Endothelial cell (in vitro differentiated cells): ENCODE data around the gene WDR82. TPM values are rescaled to one million over a fixed set of nuclear protein-coding genes. Genes with fewer than 3 reads are reported as not detected.

Experiments used
- DNase-seq: peaks from one replicate; pipeline ENCODE4 v3.0.0; 2021; ENCODE audit warnings: low spot score
- H3K27ac Mint-ChIP-seq: one replicate; pipeline ENCODE4 v1.8.0; 2021; ENCODE audit warnings: mixed read lengths, inconsistent platforms; ENCODE audit not compliant: unreplicated experiment
- H3K27me3 Mint-ChIP-seq: one replicate; pipeline ENCODE4 v1.8.0; 2021; ENCODE audit warnings: mild to moderate bottlenecking, moderate library complexity, mixed read lengths, inconsistent platforms; ENCODE audit not compliant: unreplicated experiment
- H3K36me3 Mint-ChIP-seq: one replicate; pipeline ENCODE4 v1.8.0; 2021; ENCODE audit warnings: mild to moderate bottlenecking, low read depth, mixed read lengths, inconsistent platforms; ENCODE audit not compliant: unreplicated experiment
- H3K4me1 Mint-ChIP-seq: one replicate; pipeline ENCODE4 v1.8.0; 2021; ENCODE audit warnings: mild to moderate bottlenecking, mixed read lengths, inconsistent platforms; ENCODE audit not compliant: unreplicated experiment
- H3K4me3 Mint-ChIP-seq: one replicate; pipeline ENCODE4 v1.8.0; 2021; ENCODE audit warnings: mild to moderate bottlenecking, mixed read lengths, inconsistent platforms; ENCODE audit not compliant: unreplicated experiment
- H3K9me3 Mint-ChIP-seq: one replicate; pipeline ENCODE4 v1.8.0; 2021; ENCODE audit warnings: mixed read lengths, inconsistent platforms; ENCODE audit not compliant: unreplicated experiment
- total RNA-seq: library from RNA; stranded (reverse); fragmentation: NEBNext Ultra II Directional; extraction: Animal tissue kit (Norgen Biotek cat#: 25700); gene quantifications from one replicate; pipeline ENCODE4 v1.2.1, GENCODE V29; 2021; ENCODE audit not compliant: unreplicated experiment
- TF ChIP-seq, protein P1 (sequence below): fragments of 200-600 bp; sonication (generic); IDR thresholded peaks from one replicate; pipeline ENCODE4 v1.5.0; 2021; ENCODE audit warnings: antibody characterized with exemption; ENCODE audit not compliant: unreplicated experiment

Gene WDR82
- total RNA-seq, 1 donor from 2014 or later, result 72.3 TPM

DNA sequence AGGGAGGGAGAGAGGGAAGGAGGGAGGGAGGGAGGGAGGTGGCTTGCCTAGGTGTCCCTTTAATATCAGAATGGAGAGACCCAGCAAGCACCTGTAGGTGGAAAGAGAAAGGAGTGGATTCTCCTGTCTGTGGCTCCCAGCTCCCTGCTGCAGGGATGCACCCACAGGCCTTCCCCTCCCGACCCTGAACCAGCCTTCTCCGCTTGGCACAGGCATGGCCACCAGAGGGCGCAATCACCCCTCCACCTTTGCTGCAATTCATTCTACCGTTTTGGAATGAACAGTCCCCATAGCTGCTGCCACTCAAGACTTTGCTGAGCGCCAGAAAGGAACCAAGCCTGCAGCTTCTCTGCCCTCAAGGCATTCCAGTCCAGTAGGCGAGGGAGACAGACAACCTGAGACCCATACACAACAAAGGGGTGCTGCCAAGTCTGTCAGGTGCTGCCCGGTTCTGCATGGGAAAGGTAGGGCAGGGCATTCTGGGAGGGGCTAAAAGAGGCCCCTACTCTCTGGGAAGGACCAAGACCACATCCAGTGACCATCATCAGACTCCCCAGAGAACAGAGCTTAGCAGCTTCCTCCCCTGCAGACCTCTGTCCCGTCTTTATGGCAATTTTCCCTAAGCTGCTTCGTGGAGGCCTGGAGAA, 57.9 kb downstream of the WDR82 start:
- Mint-ChIP-seq H3K36me3 (peaks cover 10% of the 10 kb centered on the region), H3K4me1 (peaks cover 27% of the 10 kb centered on the region), H3K4me3 (no peak overlapping the region), H3K9me3 (no peaks in the 10 kb centered on the region), H3K27me3 (peaks cover 21% of the 10 kb centered on the region), H3K27ac (no peak overlapping the region)
- peak; percentile 92 for DNase-seq
- TF ChIP-seq, protein P1, sequence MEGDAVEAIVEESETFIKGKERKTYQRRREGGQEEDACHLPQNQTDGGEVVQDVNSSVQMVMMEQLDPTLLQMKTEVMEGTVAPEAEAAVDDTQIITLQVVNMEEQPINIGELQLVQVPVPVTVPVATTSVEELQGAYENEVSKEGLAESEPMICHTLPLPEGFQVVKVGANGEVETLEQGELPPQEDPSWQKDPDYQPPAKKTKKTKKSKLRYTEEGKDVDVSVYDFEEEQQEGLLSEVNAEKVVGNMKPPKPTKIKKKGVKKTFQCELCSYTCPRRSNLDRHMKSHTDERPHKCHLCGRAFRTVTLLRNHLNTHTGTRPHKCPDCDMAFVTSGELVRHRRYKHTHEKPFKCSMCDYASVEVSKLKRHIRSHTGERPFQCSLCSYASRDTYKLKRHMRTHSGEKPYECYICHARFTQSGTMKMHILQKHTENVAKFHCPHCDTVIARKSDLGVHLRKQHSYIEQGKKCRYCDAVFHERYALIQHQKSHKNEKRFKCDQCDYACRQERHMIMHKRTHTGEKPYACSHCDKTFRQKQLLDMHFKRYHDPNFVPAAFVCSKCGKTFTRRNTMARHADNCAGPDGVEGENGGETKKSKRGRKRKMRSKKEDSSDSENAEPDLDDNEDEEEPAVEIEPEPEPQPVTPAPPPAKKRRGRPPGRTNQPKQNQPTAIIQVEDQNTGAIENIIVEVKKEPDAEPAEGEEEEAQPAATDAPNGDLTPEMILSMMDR, result peak; percentile 74

DNA sequence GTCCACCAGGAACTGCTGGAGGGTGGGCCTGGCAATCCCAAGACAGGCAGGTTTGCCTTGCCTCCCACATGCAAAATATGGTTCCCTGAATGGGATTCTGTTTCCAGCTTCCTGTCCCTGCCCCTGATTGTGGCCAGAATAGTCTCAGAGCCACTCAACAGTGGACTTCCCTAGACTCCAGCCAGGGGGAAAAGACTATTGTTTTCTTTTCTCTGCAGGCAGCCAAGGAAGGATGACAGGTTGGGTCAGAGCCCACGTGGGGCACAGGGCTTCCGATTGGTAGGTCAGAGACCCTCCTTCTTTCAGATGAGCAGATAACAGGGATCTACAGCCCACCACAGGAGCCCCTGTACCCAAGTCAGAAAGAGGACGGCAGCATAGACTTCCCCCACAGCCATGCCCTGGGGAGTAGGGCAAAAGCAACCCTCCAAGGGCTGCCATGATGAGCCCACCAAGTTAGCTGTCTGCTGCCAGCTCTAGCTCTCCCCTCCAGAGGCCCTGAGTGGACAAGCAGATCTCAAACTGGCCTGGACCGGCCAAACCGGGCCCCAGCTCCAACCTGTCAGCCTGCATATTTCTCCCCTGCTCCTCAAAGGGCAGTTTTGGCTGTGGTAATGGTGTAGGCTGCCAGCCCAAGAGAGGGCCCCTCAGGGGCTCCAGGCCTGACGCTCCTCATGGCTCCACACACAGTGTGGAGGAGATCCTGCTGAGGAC, 59.4 kb downstream of the WDR82 start:
- Mint-ChIP-seq H3K27ac (peak overlapping the region; percentile 78), H3K4me3 (no peak overlapping the region), H3K27me3 (peaks cover 17% of the 10 kb centered on the region), H3K36me3 (peaks cover 20% of the 10 kb centered on the region), H3K4me1 (peaks cover 27% of the 10 kb centered on the region), H3K9me3 (no peaks in the 10 kb centered on the region)
- TF ChIP-seq, protein P1, result no peak
- no peak for DNase-seq

DNA sequence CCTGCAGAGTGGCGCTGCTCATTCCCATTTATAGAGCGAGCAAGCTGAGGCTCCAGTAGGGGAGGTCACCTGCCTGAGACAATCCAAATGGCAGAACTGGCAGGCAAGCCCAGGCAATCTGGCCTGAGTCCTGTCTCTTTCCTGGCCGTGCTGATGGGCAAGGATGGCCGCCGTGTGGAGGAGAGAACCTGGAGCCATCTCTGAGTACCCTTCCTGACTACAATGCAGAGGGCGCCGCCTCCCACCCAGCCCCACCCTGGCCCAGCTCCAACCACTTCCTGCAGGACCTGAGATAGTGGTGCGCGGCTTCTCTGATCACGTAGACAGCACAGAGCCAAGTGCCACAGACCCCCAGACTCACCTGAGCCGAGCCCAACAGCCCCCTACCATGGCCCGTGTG, 60.0 kb downstream of the WDR82 start:
- Mint-ChIP-seq H3K9me3 (no peaks in the 10 kb centered on the region), H3K27ac (peak overlapping the region; percentile 78), H3K4me3 (no peak overlapping the region), H3K27me3 (peaks cover 10% of the 10 kb centered on the region), H3K4me1 (peaks cover 27% of the 10 kb centered on the region), H3K36me3 (peaks cover 19% of the 10 kb centered on the region)
- no peak for DNase-seq
- TF ChIP-seq, protein P1, result no peak

DNA sequence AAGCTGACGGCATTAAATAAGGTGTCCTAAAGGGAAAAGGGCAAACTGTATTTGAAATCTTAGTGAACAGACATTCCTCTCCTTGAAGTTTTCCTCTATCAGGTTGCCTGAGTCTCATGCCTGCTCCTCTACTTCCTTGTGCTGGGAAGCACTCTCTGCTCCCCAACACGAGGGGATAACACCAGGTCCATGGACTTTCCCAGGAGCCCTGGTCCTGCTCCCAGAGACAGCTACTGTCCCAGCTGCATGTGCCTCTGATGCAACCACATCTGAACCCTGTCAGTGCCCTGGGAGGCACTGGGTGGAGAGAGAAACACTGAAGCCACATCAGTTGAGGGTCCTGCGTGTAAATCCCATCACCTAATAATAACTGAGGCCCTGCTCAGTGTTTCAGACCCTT, 60.4 kb downstream of the WDR82 start:
- no peak for DNase-seq
- Mint-ChIP-seq H3K36me3 (peaks cover 20% of the 10 kb centered on the region), H3K4me1 (peaks cover 27% of the 10 kb centered on the region), H3K27ac (peak overlapping the region; percentile 70), H3K4me3 (no peak overlapping the region), H3K9me3 (no peaks in the 10 kb centered on the region), H3K27me3 (peaks cover 6% of the 10 kb centered on the region)
- TF ChIP-seq, protein P1, result no peak

DNA sequence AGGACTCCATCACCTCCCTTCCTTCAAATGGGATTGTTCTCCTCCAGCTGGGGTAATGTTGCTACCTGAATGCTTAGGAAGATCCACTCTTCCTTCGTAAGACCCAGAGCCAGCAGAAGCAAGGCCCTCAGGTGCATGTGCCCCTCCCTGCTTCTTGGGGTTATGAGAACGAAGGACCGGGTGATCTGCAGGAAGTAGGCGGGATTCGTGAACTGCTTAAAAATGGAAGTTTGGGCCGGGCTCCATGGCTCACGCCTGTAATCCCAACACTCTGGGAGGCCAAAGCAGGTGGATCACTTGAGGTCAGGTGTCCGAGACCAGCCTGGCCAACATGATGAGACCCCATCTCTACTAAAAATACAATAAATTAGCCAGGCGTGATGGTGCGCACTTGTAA, 61.0 kb downstream of the WDR82 start:
- Mint-ChIP-seq H3K27ac (peak overlapping the region; percentile 94), H3K9me3 (no peaks in the 10 kb centered on the region), H3K36me3 (peaks cover 20% of the 10 kb centered on the region), H3K4me1 (peaks cover 27% of the 10 kb centered on the region), H3K27me3 (peaks cover 3% of the 10 kb centered on the region), H3K4me3 (no peak overlapping the region)
- TF ChIP-seq, protein P1, result no peak
- DNase-seq, result no peak
